Psoas muscle (tissue), 8 donors: Measurements from ENCODE around the gene PCK1. TPM values are rescaled to one million over a fixed set of nuclear protein-coding genes. Genes with fewer than 3 reads are reported as not detected.

Experiments
- ATAC-seq, 4 donors: fragments of 200-7000 bp; cut with Tn5 transposase; one replicate each; pipeline ENCODE4 v1.9.1; 2020; ENCODE audit warnings: moderate library complexity in 3 of 4, mild to moderate bottlenecking in 2 of 4
- DNase-seq, 2 donors: peaks; one replicate each; pipeline ENCODE4 v3.0.0-alpha.2; 2020
- H3K27ac ChIP-seq: fragments of 200-600 bp; one replicate; pipeline ENCODE4 v1.8.0; 2022
- H3K27me3 ChIP-seq, 3 donors: fragments of 200-600 bp in 1 of 3; one replicate each; pipeline versions ENCODE4 v1.6.1 to v1.8.0; 2013 to 2022; ENCODE audit warnings: low read length in 2 of 3, mild to moderate bottlenecking in 2 of 3, moderate library complexity in 1 of 3; ENCODE audit not compliant: insufficient read depth in 3 of 3
- H3K36me3 ChIP-seq, 2 donors: fragments of 200-600 bp in 1 of 2; one replicate each; pipeline versions ENCODE4 v1.6.1 to v1.8.0; 2013 to 2022; ENCODE audit warnings: low read depth in 1 of 2, mild to moderate bottlenecking in 1 of 2, moderate library complexity in 1 of 2; ENCODE audit not compliant: insufficient read depth in 1 of 2
- H3K4me1 ChIP-seq: fragments of 200-600 bp; one replicate; pipeline ENCODE4 v1.8.0; 2022
- H3K4me3 ChIP-seq: fragments of 200-600 bp; one replicate; pipeline ENCODE4 v1.8.0; 2022; ENCODE audit warnings: mild to moderate bottlenecking
- H3K9me3 ChIP-seq: fragments of 200-600 bp; one replicate; pipeline ENCODE4 v1.8.0; 2022
- WGBS, 3 donors: extraction: QIAGEN DNeasy Blood & Tissue Kit; methylation state at CpG; one replicate each; pipeline versions ENCODE4 v1.1.6 to v1.1.7; 2013; 5-methylcytosine and 5-hydroxymethylcytosine counted together
- intact Hi-C, 2 donors: fragments of 100-400 bp; cut with DNase I; formaldehyde crosslinking; loops; one replicate each; pipeline versions ENCODE4 v1.11.0 to v1.14.2; 2022
- polyA plus RNA-seq, 3 donors: library from polyadenylated mRNA; stranded (reverse); fragments of 200-250 nt; gene quantifications; one replicate each; pipeline ENCODE4 v1.2.3, GENCODE V29; 2013
- total RNA-seq, 4 donors: library from RNA; stranded (reverse); fragmentation: NEBNext Ultra II Directional in 2 of 4; extraction: Animal tissue kit (Norgen Biotek cat#: 25700) in 2 of 4; gene quantifications; one replicate each; pipeline versions ENCODE4 v1.2.1 to v1.2.4, GENCODE V29; 2021 to 2023
- TF ChIP-seq, protein P1 (sequence below): fragments of 200-600 bp; IDR thresholded peaks from one replicate; pipeline ENCODE4 v1.8.0; 2022; ENCODE audit warnings: antibody characterized with exemption
- donor health status: healthy with polysubstance abuse.
- donor health status: DM: no; HTN: no; CAD: no; lungs with moderate emphysema.
- donor health status: Bipolar disorder and iron deficiency.
- donor health status: healthy.
- donor health status: DM: yes; HTN: yes; CAD: no.
- donor health status: DM: no; HTN: no; CAD: no.
- donor health status: DM: no; HTN: no; CAD: no.
- donor health status: DM: yes; HTN: yes; CAD: no.

PCK1 gene
- total and polyA plus RNA-seq, 7 donors, result 0.24 to 0.81 (median 0.41) TPM

- Histone ChIP-seq H3K4me1 (no peaks in the 10 kb centered on the region), H3K36me3 (no peaks in the 10 kb centered on the region), H3K27ac (no peak overlapping the region), H3K27me3 (peaks cover 0 to 66% (median 10%) of the 10 kb centered on the region in 3 donors), H3K9me3 (no peaks in the 10 kb centered on the region), H3K4me3 (no peak overlapping the region)
- intact Hi-C loops, result no loop called here
- no peak for DNase-seq
- ATAC-seq, result no peak
- 80 to 89% (median 87%) methylated on average over 6 of the region's 6 CpGs for WGBS, 3 donors
- TF ChIP-seq, protein P1, sequence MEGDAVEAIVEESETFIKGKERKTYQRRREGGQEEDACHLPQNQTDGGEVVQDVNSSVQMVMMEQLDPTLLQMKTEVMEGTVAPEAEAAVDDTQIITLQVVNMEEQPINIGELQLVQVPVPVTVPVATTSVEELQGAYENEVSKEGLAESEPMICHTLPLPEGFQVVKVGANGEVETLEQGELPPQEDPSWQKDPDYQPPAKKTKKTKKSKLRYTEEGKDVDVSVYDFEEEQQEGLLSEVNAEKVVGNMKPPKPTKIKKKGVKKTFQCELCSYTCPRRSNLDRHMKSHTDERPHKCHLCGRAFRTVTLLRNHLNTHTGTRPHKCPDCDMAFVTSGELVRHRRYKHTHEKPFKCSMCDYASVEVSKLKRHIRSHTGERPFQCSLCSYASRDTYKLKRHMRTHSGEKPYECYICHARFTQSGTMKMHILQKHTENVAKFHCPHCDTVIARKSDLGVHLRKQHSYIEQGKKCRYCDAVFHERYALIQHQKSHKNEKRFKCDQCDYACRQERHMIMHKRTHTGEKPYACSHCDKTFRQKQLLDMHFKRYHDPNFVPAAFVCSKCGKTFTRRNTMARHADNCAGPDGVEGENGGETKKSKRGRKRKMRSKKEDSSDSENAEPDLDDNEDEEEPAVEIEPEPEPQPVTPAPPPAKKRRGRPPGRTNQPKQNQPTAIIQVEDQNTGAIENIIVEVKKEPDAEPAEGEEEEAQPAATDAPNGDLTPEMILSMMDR, result no peak
Observed at GRCh38 chr20:57576617-57577550, 16.0 kb downstream of the PCK1 start.

- DNase-seq (no peak), ATAC-seq (no peak)
- H3K27me3 ChIP-seq, result peaks cover 0 to 62% (median 10%) of the 10 kb centered on the region in 3 donors
- TF ChIP-seq, protein P1, result no peak
- intact Hi-C loops, result no loop called here
- H3K27ac ChIP-seq, result no peak overlapping the region
- no peaks in the 10 kb centered on the region for H3K4me1 ChIP-seq
- 85 to 94% (median 89%) methylated on average over 9 to 10 of the region's 10 CpGs for WGBS, 3 donors
- H3K36me3 ChIP-seq, result no peaks in the 10 kb centered on the region
- no peaks in the 10 kb centered on the region for H3K9me3 ChIP-seq
- H3K4me3 ChIP-seq, result no peak overlapping the region
Observed at GRCh38 chr20:57577679-57578475, 17.0 kb downstream of the PCK1 start.

DNA sequence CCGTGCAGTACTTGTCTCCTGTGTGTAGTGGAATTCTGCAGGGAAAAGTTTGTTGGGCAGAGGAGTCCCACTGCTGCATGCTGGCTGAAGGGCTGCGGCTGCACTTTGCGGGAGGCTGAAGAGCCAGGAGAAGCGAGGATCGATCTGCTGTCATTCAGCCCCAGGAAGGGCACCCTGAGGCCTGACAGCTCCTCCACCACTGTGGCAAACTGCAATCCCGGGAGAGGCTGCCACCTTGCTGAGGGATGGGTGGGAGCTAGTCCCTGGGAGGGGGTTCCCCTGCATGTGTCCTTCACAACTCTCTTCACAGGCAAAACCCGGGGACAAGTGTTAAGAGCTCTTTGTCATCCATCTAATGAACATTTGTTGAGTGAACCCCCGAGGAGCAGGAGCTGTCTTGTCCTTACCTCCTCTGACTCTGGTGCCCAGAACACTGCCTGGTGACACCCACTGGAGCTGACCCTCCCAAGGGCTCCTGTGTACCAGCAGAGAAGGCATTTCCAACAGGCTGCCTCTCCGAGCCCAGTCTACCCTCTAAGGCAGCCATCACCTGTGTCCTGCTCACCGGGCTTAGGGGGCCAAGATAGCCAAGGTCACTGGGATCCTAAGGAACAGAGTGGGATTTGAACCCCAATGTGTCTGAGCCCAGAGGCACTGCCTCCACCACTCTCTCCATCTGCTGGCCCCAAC is 17.7 kb downstream of the PCK1 start:
- Histone ChIP-seq H3K4me3 (no peak overlapping the region), H3K27ac (no peak overlapping the region), H3K36me3 (no peaks in the 10 kb centered on the region), H3K27me3 (peaks cover 0 to 66% (median 10%) of the 10 kb centered on the region in 3 donors), H3K4me1 (no peaks in the 10 kb centered on the region), H3K9me3 (no peaks in the 10 kb centered on the region)
- no peak for ATAC-seq
- no peak for DNase-seq
- WGBS, 3 donors, result 82 to 85% (median 83%) methylated on average over 10 of the region's 10 CpGs
- intact Hi-C loops, result no loop called here
- TF ChIP-seq, protein P1, result no peak

DNA sequence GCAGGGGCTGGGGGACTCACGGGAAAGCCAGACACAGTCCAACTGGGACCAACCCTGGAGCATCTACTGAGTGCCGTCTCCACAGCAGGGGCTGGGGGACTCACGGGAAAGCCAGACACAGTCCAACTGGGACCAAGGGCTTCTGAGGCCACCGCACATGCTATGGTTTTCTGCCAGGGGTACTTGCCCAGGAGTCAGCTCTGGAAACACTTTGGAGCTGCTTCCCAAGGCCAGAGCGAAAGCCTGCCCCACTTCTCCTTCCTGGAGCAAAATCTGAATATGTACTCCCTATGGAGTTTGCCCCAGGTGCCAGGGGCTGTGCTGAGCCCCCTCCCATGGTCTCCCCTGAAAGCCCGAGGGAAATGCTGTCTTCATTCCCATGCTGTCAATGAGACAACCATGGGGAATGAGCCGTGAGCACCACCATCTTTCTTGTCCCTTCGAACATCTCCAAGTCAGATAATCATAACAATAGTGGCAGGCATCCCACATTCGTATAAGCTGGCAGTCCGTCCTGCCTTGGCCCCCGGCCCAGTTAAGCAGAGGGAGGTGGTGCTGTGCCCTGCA is 18.5 kb downstream of the PCK1 start:
- Histone ChIP-seq H3K27ac (no peak overlapping the region), H3K27me3 (peaks cover 0 to 70% (median 10%) of the 10 kb centered on the region in 3 donors), H3K9me3 (no peaks in the 10 kb centered on the region), H3K36me3 (no peaks in the 10 kb centered on the region), H3K4me1 (no peaks in the 10 kb centered on the region), H3K4me3 (no peak overlapping the region)
- intact Hi-C loops, result no loop called here
- ATAC-seq, result no peak
- 33 to 37% (median 36%) methylated on average over 11 of the region's 11 CpGs for WGBS, 3 donors
- TF ChIP-seq, protein P1, result no peak
- DNase-seq, result no peak
